ENCODE data around the gene KRTAP10-2. TPM values are rescaled to one million over a fixed set of nuclear protein-coding genes. Genes with fewer than 3 reads are reported as not detected.

KRTAP10-2 gene
- total RNA-seq, 4 donors from 2014 or later, result not detected

GRCh38 chr21:44518686-44519085, 32.6 kb downstream of the KRTAP10-2 start:
- Histone ChIP-seq H3K27me3 (peaks cover 0 to 20% (median 0%) of the 10 kb centered on the region in 4 donors), H3K9me3 (no peaks in the 10 kb centered on the region), H3K36me3 (no peaks in the 10 kb centered on the region), H3K4me1 (no peaks in the 10 kb centered on the region), H3K27ac (replicated peaks in 1 of 4) (no peak overlapping the region), H3K4me3 (no peak overlapping the region)
- no peak for DNase-seq (ENCODE audit: extremely low spot score)
- intact Hi-C loops (cut with DNase I), result no loop called here
- no peak for TF ChIP-seq POLR2A (IDR thresholded peaks at IDR 0.05; ENCODE audit: low read depth)
- TF ChIP-seq CTCF (IDR thresholded peaks at IDR 0.05), result no peak
- no peak for TF ChIP-seq EP300 (IDR thresholded peaks at IDR 0.05)
- TF ChIP-seq POLR2AphosphoS5 (IDR thresholded peaks at IDR 0.05), result no peak
- 80% methylated on average over 12 of the region's 12 CpGs for WGBS

- H3K36me3 ChIP-seq, result no peaks in the 10 kb centered on the region
- WGBS, result 67% methylated on average over 14 of the region's 15 CpGs
- H3K9me3 ChIP-seq, result no peaks in the 10 kb centered on the region
- H3K27me3 ChIP-seq, result peaks cover 0 to 22% (median 0%) of the 10 kb centered on the region in 4 donors
- no peaks in the 10 kb centered on the region for H3K4me1 ChIP-seq
- no peak overlapping the region for H3K27ac ChIP-seq (replicated peaks in 1 of 4)
- no peak for TF ChIP-seq CTCF (IDR thresholded peaks at IDR 0.05)
- DNase-seq (ENCODE audit: extremely low spot score), result no peak
- H3K4me3 ChIP-seq, result no peak overlapping the region
- intact Hi-C loops (cut with DNase I), result no loop called here
Observed at GRCh38 chr21:44517175-44517899, 34.0 kb downstream of the KRTAP10-2 start.

GRCh38 chr21:44516828-44517174, 34.5 kb downstream of the KRTAP10-2 start:
- intact Hi-C loops (cut with DNase I), result no loop called here

GRCh38 chr21:44516342-44516741, 35.0 kb downstream of the KRTAP10-2 start:
- Histone ChIP-seq H3K27me3 (peaks cover 0 to 27% (median 0%) of the 10 kb centered on the region in 4 donors), H3K9me3 (no peaks in the 10 kb centered on the region), H3K4me1 (no peaks in the 10 kb centered on the region), H3K4me3 (no peak overlapping the region), H3K36me3 (no peaks in the 10 kb centered on the region), H3K27ac (replicated peaks in 1 of 4) (no peak overlapping the region)
- TF ChIP-seq CTCF (IDR thresholded peaks at IDR 0.05) (no peak), EP300 (IDR thresholded peaks at IDR 0.05) (no peak), POLR2A (IDR thresholded peaks at IDR 0.05; ENCODE audit: low read depth) (no peak), POLR2AphosphoS5 (IDR thresholded peaks at IDR 0.05) (no peak)
- 86% methylated on average over 7 of the region's 13 CpGs for WGBS
- intact Hi-C loops (cut with DNase I), result no loop called here
- no peak for DNase-seq (ENCODE audit: extremely low spot score)

More at GRCh38 chr21:44516828-44517174, 34.5 kb downstream of the KRTAP10-2 start:
- H3K9me3 ChIP-seq, result no peaks in the 10 kb centered on the region
- H3K27ac ChIP-seq (replicated peaks in 1 of 4), result no peak overlapping the region
- no peak for TF ChIP-seq POLR2A (IDR thresholded peaks at IDR 0.05; ENCODE audit: low read depth)
- no peak for TF ChIP-seq CTCF (IDR thresholded peaks at IDR 0.05)
- no peak for TF ChIP-seq POLR2AphosphoS5 (IDR thresholded peaks at IDR 0.05)
- 79% methylated on average over 10 of the region's 10 CpGs for WGBS
- DNase-seq (ENCODE audit: extremely low spot score), result no peak
- no peaks in the 10 kb centered on the region for H3K4me1 ChIP-seq
- no peaks in the 10 kb centered on the region for H3K36me3 ChIP-seq
- peaks cover 0 to 27% (median 0%) of the 10 kb centered on the region in 4 donors for H3K27me3 ChIP-seq
- no peak overlapping the region for H3K4me3 ChIP-seq

Measured in esophagus muscularis mucosa (tissue), 4 donors.